ENCODE measurements around the gene NDST1.

DNA sequence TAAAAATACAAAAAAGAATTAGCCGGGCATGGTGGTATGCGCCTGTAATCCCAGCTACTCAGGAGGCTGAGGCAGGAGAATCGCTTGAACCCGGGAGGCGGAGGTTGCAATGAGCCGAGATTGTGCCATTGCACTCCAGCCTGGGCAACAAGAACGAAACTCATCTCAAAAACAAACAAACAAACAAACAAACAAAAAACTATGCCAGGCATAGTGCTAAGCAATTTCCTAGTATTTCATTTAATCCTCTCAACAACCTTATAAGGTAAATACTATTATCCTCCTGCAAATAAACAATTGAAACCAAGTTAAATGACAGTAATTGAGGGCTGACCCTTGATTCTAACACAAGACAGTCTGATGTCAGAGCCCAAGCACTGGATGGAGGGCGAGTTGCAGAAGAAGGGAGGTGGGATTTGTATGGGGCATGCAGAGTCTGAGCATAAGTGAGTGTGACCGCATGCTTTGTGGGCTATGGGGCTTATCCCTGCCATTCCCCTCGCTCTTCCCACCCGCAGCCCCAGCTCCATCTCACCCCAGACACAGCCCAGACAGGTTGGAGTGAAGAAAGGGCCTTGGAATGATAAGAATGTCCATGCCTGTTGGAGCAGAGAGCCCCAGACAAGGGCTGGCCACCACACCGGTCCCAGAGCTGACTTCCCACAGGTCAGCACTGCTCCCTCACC is 34.1 kb upstream of the NDST1 start:
- TF ChIP-seq, protein P1, sequence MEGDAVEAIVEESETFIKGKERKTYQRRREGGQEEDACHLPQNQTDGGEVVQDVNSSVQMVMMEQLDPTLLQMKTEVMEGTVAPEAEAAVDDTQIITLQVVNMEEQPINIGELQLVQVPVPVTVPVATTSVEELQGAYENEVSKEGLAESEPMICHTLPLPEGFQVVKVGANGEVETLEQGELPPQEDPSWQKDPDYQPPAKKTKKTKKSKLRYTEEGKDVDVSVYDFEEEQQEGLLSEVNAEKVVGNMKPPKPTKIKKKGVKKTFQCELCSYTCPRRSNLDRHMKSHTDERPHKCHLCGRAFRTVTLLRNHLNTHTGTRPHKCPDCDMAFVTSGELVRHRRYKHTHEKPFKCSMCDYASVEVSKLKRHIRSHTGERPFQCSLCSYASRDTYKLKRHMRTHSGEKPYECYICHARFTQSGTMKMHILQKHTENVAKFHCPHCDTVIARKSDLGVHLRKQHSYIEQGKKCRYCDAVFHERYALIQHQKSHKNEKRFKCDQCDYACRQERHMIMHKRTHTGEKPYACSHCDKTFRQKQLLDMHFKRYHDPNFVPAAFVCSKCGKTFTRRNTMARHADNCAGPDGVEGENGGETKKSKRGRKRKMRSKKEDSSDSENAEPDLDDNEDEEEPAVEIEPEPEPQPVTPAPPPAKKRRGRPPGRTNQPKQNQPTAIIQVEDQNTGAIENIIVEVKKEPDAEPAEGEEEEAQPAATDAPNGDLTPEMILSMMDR (IDR thresholded peaks at IDR 0.05; ENCODE audit: extremely low read depth in 1 of 2, insufficient read depth in 1 of 2, low read depth in 1 of 2, low read length in 2 of 2), result no peak
- TF ChIP-seq GATA2 (IDR thresholded peaks at IDR 0.05; ENCODE audit: insufficient read depth, insufficient read length, low read depth, low read length) (no peak), MYC (IDR thresholded peaks at IDR 0.05; ENCODE audit: low read depth, low read length) (no peak), EZH2 (IDR thresholded peaks at IDR 0.05; ENCODE audit: borderline replicate concordance, low read depth, low read length, severe bottlenecking) (no peak), JUN (IDR thresholded peaks at IDR 0.05; ENCODE audit: borderline replicate concordance, insufficient read depth, insufficient read length, low read depth) (no peak), POLR2A (IDR thresholded peaks at IDR 0.05; ENCODE audit: low read depth, low read length) (no peak)

Data from endothelial cell of umbilical vein (primary cell).